ENCODE data around the gene IGF2BP2.

DNA sequence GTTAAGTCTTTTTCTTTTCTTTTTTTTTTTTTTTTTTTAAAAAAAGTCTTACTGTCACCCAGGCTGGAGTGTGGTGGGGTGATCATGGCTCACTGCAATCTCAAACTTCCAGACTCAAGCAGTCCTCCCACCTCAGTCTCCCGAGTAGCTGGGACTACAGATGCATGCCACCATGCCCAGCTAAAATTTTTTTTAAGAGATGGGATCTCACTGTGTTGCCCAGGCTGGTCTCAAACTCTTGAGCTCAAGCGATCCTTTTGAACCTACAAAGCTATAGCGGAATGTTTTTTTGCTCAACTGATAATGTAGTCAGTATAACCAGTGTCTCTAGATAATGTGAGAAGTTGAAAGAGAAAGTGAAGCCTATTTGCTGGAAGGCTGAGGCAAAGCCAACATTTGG, 3.9 kb upstream of the IGF2BP2 start:
- TF ChIP-seq POLR2AphosphoS5 (IDR thresholded peaks at IDR 0.05) = no peak
- TF ChIP-seq, protein P1, sequence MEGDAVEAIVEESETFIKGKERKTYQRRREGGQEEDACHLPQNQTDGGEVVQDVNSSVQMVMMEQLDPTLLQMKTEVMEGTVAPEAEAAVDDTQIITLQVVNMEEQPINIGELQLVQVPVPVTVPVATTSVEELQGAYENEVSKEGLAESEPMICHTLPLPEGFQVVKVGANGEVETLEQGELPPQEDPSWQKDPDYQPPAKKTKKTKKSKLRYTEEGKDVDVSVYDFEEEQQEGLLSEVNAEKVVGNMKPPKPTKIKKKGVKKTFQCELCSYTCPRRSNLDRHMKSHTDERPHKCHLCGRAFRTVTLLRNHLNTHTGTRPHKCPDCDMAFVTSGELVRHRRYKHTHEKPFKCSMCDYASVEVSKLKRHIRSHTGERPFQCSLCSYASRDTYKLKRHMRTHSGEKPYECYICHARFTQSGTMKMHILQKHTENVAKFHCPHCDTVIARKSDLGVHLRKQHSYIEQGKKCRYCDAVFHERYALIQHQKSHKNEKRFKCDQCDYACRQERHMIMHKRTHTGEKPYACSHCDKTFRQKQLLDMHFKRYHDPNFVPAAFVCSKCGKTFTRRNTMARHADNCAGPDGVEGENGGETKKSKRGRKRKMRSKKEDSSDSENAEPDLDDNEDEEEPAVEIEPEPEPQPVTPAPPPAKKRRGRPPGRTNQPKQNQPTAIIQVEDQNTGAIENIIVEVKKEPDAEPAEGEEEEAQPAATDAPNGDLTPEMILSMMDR (IDR thresholded peaks at IDR 0.05 in 8 of 11, conservative IDR thresholded peaks at IDR 0.05 in 3 of 11) = no peak
- TF ChIP-seq POLR2A (IDR thresholded peaks at IDR 0.05) = no peak
